ENCODE measurements around the gene KCNIP1.

GRCh38 chr5:170585273-170585948 lies 81.6 kb downstream of the KCNIP1 start:
- TF ChIP-seq, protein P1, sequence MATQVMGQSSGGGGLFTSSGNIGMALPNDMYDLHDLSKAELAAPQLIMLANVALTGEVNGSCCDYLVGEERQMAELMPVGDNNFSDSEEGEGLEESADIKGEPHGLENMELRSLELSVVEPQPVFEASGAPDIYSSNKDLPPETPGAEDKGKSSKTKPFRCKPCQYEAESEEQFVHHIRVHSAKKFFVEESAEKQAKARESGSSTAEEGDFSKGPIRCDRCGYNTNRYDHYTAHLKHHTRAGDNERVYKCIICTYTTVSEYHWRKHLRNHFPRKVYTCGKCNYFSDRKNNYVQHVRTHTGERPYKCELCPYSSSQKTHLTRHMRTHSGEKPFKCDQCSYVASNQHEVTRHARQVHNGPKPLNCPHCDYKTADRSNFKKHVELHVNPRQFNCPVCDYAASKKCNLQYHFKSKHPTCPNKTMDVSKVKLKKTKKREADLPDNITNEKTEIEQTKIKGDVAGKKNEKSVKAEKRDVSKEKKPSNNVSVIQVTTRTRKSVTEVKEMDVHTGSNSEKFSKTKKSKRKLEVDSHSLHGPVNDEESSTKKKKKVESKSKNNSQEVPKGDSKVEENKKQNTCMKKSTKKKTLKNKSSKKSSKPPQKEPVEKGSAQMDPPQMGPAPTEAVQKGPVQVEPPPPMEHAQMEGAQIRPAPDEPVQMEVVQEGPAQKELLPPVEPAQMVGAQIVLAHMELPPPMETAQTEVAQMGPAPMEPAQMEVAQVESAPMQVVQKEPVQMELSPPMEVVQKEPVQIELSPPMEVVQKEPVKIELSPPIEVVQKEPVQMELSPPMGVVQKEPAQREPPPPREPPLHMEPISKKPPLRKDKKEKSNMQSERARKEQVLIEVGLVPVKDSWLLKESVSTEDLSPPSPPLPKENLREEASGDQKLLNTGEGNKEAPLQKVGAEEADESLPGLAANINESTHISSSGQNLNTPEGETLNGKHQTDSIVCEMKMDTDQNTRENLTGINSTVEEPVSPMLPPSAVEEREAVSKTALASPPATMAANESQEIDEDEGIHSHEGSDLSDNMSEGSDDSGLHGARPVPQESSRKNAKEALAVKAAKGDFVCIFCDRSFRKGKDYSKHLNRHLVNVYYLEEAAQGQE (IDR thresholded peaks at IDR 0.05; ENCODE audit: insufficient read depth in 1 of 2, low read depth in 2 of 2, low read length in 1 of 2) = no peak
- TF ChIP-seq, protein P2, sequence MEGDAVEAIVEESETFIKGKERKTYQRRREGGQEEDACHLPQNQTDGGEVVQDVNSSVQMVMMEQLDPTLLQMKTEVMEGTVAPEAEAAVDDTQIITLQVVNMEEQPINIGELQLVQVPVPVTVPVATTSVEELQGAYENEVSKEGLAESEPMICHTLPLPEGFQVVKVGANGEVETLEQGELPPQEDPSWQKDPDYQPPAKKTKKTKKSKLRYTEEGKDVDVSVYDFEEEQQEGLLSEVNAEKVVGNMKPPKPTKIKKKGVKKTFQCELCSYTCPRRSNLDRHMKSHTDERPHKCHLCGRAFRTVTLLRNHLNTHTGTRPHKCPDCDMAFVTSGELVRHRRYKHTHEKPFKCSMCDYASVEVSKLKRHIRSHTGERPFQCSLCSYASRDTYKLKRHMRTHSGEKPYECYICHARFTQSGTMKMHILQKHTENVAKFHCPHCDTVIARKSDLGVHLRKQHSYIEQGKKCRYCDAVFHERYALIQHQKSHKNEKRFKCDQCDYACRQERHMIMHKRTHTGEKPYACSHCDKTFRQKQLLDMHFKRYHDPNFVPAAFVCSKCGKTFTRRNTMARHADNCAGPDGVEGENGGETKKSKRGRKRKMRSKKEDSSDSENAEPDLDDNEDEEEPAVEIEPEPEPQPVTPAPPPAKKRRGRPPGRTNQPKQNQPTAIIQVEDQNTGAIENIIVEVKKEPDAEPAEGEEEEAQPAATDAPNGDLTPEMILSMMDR (IDR thresholded peaks at IDR 0.05) = no peak
- TF ChIP-seq POLR2AphosphoS5 (IDR thresholded peaks at IDR 0.05; ENCODE audit: low read depth, low read length) (no peak), TCF7L2 (IDR thresholded peaks at IDR 0.05; ENCODE audit: low read depth, low read length) (no peak), SIN3A (IDR thresholded peaks at IDR 0.05; ENCODE audit: borderline replicate concordance, insufficient read depth, low read depth, low read length) (no peak)

All from Panc1 (cell line).